ENCODE data around the gene DOCK11.
A peak's percentile ranks its signal among the peaks of the same experiment; 100 is the strongest.
"Not testable (repeated sequence)": the region's sequence is repeated elsewhere in the genome, so short reads cannot be mapped to it uniquely, and the experiment has no call there.

Gene DOCK11

DNA sequence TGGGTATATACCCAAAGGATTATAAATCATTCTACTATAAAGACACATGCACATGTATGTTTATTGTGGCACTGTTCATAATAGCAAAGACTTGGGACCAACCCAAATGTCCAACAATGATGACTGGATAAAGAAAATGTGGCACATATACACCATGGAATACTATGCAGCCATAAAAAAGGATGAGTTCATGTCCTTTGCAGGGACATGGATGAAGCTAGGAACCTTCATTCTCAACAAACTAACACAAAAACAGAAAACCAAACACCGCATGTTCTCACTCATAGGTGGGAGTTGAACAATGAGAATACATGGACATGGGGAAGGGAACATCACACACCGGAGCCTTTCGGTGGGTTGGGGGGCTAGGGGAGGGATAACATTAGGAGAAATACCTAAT is 87.3 kb downstream of the DOCK11 start:
- H3K4me3 ChIP-seq (ENCODE audit: low read depth in 1 of 2, low read length in 2 of 2); H3K4me1 ChIP-seq (ENCODE audit: control insufficient read depth in 1 of 2, insufficient read depth in 2 of 2, low read length in 2 of 2); H3K9me3 ChIP-seq (ENCODE audit: control insufficient read depth in 1 of 2, low read length in 2 of 2); H3K27ac ChIP-seq (ENCODE audit: low read length); H3K27me3 ChIP-seq (ENCODE audit: low read depth, low read length): not testable (repeated sequence)
- H3K36me3 ChIP-seq (ENCODE audit: control insufficient read depth in 1 of 2, insufficient read depth in 2 of 2, low read length in 2 of 2) = peaks cover 13 to 16% of the 10 kb centered on the region in 2 donors

DNA sequence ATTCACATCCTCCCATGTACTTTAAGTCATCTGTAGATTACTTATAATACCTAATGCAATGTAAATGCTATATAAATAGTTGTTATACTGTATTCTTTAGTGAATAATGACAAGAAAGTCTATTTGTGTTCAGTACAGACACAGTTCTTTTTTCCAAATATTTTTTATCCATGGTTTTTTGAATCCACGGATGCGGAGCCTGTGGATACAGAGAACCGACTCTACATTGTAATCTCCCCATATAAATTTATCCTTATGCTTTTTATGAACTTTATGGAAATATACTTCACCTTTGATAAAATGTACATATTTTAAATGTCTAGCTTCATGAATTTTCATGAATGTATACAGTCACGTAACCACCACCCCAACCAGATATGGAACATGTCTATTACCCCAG is 88.2 kb downstream of the DOCK11 start:
- Histone ChIP-seq H3K27ac (ENCODE audit: low read length) (no peak overlapping the region), H3K4me3 (ENCODE audit: low read depth in 1 of 2, low read length in 2 of 2) (no peak overlapping the region), H3K36me3 (ENCODE audit: control insufficient read depth in 1 of 2, insufficient read depth in 2 of 2, low read length in 2 of 2) (peaks cover 16 to 18% of the 10 kb centered on the region in 2 donors), H3K4me1 (ENCODE audit: control insufficient read depth in 1 of 2, insufficient read depth in 2 of 2, low read length in 2 of 2) (no peaks in the 10 kb centered on the region), H3K9me3 (ENCODE audit: control insufficient read depth in 1 of 2, low read length in 2 of 2) (no peaks in the 10 kb centered on the region), H3K27me3 (ENCODE audit: low read depth, low read length) (no peaks in the 10 kb centered on the region)

DNA sequence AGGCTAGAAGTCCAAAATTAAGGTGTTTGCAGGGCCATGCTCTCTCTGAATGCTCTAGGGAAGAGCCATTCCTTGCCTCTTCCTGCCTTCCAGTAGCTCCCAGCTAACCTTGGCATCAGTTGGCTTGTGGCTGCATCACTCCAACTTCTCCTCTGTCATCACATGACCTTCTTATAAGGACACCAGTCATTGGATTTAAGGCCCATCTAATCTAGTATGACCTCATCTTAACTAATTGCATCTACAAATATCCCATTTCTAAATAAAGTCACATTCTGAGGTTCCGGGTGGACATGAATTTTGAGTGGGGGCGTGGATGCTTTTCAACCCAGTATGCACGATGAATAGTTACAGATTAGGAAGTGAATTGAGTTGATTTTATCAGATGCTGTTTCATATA is 89.7 kb downstream of the DOCK11 start:
- peaks cover 13% of the 10 kb centered on the region in 2 donors for H3K36me3 ChIP-seq (ENCODE audit: control insufficient read depth in 1 of 2, insufficient read depth in 2 of 2, low read length in 2 of 2)
- H3K9me3 ChIP-seq (ENCODE audit: control insufficient read depth in 1 of 2, low read length in 2 of 2) = no peaks in the 10 kb centered on the region
- H3K27ac ChIP-seq (ENCODE audit: low read length) = no peak overlapping the region
- no peaks in the 10 kb centered on the region for H3K4me1 ChIP-seq (ENCODE audit: control insufficient read depth in 1 of 2, insufficient read depth in 2 of 2, low read length in 2 of 2)
- H3K4me3 ChIP-seq (ENCODE audit: low read depth in 1 of 2, low read length in 2 of 2) = no peak overlapping the region
- no peaks in the 10 kb centered on the region for H3K27me3 ChIP-seq (ENCODE audit: low read depth, low read length)

DNA sequence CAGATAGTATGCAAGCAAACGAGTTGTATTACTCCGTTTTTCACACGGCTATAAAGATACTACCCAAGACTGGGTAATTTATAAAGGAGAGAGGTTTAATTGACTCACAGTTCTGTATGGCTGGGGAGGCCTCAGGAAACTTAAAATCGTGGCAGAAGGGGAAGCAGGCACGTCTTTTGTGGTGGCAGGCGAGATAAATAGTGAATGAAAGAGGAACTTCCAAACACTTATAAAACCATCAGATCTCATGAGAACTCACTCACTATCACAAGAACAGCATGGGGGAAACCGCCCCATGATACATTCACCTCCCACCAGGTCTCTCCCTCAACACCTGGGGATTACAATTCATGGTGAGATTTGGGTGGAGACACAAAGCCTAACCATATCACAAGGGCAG is 90.6 kb downstream of the DOCK11 start:
- H3K36me3 ChIP-seq (ENCODE audit: control insufficient read depth in 1 of 2, insufficient read depth in 2 of 2, low read length in 2 of 2) = peaks cover 13 to 18% of the 10 kb centered on the region in 2 donors

DNA sequence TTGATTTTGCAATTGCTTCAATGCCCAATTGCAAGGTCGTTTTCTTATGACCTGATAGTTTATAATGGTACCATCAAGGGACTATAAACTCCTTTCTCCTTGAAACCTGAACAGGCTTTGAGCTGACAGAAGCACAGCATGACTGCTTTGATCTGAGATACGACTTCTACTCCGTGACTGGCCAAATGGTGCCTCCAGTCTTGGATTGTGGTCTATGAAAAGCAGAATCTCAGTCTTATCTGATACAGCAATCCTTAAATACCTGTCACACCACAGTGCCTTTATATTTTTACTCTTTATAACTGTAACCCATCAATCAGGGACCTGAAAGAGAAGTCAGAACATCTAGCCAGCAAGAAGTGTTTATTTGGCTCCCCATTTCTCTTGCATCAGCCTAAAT is 93.1 kb downstream of the DOCK11 start:
- no peak overlapping the region for H3K27ac ChIP-seq (ENCODE audit: low read length)
- no peak overlapping the region for H3K4me3 ChIP-seq (ENCODE audit: low read depth in 1 of 2, low read length in 2 of 2)
- no peaks in the 10 kb centered on the region for H3K9me3 ChIP-seq (ENCODE audit: control insufficient read depth in 1 of 2, low read length in 2 of 2)
- H3K27me3 ChIP-seq (ENCODE audit: low read depth, low read length) = no peaks in the 10 kb centered on the region
- H3K36me3 ChIP-seq (ENCODE audit: control insufficient read depth in 1 of 2, insufficient read depth in 2 of 2, low read length in 2 of 2) = peaks cover 13 to 18% of the 10 kb centered on the region in 2 donors
- H3K4me1 ChIP-seq (ENCODE audit: control insufficient read depth in 1 of 2, insufficient read depth in 2 of 2, low read length in 2 of 2) = no peaks in the 10 kb centered on the region

More for the DNA sequence above, 90.6 kb downstream of the DOCK11 start:
- not testable (repeated sequence) for H3K27me3 ChIP-seq (ENCODE audit: low read depth, low read length); H3K9me3 ChIP-seq (ENCODE audit: control insufficient read depth in 1 of 2, low read length in 2 of 2); H3K27ac ChIP-seq (ENCODE audit: low read length); H3K4me1 ChIP-seq (ENCODE audit: control insufficient read depth in 1 of 2, insufficient read depth in 2 of 2, low read length in 2 of 2); H3K4me3 ChIP-seq (ENCODE audit: low read depth in 1 of 2, low read length in 2 of 2)

DNA sequence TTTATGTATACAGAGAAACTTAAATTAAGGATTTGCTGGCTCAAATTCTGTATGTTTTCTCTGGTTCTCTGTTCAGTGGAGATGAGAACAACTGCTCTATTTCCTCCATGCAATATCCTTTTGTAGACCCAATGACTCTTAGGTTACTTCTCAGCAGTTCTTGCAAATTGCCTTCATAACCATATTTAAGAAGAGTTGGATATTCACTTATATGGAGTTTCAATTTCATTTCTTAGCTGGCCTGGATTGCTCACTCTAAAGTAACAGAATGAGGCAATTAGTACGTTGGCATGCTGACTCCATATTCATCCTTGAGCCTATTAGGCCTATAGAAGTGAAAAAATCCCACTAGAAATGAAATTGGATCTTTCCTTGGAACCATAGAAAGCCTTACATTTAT is 93.6 kb downstream of the DOCK11 start:
- H3K9me3 ChIP-seq (ENCODE audit: control insufficient read depth in 1 of 2, low read length in 2 of 2) = no peaks in the 10 kb centered on the region
- H3K27me3 ChIP-seq (ENCODE audit: low read depth, low read length) = no peaks in the 10 kb centered on the region

DNA sequence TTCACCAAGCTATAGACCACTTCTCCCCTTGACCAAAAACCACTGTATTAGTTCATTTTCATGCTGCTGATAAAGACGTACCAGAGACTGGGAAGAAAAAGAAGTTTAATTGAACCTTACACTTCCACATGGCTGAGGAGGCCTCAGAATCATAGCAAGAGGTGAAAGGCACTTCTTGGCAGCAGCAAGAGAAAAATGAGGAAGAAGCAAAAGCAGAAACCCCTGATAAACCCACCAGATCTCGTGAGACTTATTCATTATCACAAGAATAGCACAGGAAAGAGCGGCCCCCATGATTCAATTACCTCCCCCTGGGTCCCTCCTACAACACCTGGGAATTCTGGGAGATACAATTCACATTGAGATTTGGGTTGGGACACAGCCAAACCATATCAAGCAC is 97.8 kb downstream of the DOCK11 start:
- peaks cover 0 to 6% of the 10 kb centered on the region in 2 donors for H3K36me3 ChIP-seq (ENCODE audit: control insufficient read depth in 1 of 2, insufficient read depth in 2 of 2, low read length in 2 of 2)
- H3K27me3 ChIP-seq (ENCODE audit: low read depth, low read length) = no peaks in the 10 kb centered on the region
- no peak overlapping the region for H3K4me3 ChIP-seq (ENCODE audit: low read depth in 1 of 2, low read length in 2 of 2)
- H3K4me1 ChIP-seq (ENCODE audit: control insufficient read depth in 1 of 2, insufficient read depth in 2 of 2, low read length in 2 of 2) = peaks cover 3 to 5% of the 10 kb centered on the region in 2 donors
- no peak overlapping the region for H3K27ac ChIP-seq (ENCODE audit: low read length)
- no peaks in the 10 kb centered on the region for H3K9me3 ChIP-seq (ENCODE audit: control insufficient read depth in 1 of 2, low read length in 2 of 2)

More for the DNA sequence above, 93.6 kb downstream of the DOCK11 start:
- Histone ChIP-seq H3K4me3 (ENCODE audit: low read depth in 1 of 2, low read length in 2 of 2) (no peak overlapping the region), H3K36me3 (ENCODE audit: control insufficient read depth in 1 of 2, insufficient read depth in 2 of 2, low read length in 2 of 2) (peaks cover 13 to 18% of the 10 kb centered on the region in 2 donors), H3K4me1 (ENCODE audit: control insufficient read depth in 1 of 2, insufficient read depth in 2 of 2, low read length in 2 of 2) (no peaks in the 10 kb centered on the region), H3K27ac (ENCODE audit: low read length) (no peak overlapping the region)

DNA sequence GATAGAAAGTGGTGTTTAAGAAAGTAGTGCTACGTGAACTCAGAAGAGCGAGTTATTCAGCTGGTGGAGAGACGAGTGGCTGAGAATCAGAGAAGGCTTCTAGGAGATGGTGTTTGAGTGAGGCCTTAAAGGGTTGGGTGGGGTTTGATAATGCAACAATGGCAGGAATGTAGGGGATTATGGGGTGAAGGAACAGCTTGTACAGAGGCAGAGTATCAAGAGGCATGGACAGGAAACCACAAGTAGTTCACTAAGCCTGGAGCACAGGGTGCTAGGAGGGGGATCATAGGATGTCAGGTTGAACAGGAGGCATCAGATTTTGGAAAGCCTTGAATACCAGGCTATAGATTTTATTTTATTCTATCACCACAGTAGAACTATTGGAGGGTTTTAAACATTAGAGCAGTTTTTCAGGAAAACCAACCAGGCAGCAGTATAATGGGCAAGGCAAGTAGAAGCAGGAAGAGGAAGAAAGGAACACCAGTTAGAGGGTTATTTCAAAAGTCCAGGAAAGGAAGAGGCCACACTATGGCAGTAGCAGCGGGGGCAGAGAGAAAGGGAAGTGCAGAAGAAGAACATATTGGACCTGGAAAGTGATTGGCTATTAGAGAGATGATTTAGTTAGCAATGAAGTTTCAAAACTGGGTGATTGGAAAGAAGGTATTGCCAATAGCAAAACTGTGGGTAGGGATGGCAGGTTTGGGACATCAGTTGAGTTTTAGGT is 99.2 kb downstream of the DOCK11 start:
- no peak overlapping the region for H3K27ac ChIP-seq (ENCODE audit: low read length)
- no peaks in the 10 kb centered on the region for H3K27me3 ChIP-seq (ENCODE audit: low read depth, low read length)
- H3K36me3 ChIP-seq (ENCODE audit: control insufficient read depth in 1 of 2, insufficient read depth in 2 of 2, low read length in 2 of 2) = peaks cover 0 to 5% of the 10 kb centered on the region in 2 donors
- H3K4me3 ChIP-seq (ENCODE audit: low read depth in 1 of 2, low read length in 2 of 2) = no peak overlapping the region
- peaks cover 3 to 5% of the 10 kb centered on the region in 2 donors for H3K4me1 ChIP-seq (ENCODE audit: control insufficient read depth in 1 of 2, insufficient read depth in 2 of 2, low read length in 2 of 2)
- H3K9me3 ChIP-seq (ENCODE audit: control insufficient read depth in 1 of 2, low read length in 2 of 2) = no peaks in the 10 kb centered on the region

DNA sequence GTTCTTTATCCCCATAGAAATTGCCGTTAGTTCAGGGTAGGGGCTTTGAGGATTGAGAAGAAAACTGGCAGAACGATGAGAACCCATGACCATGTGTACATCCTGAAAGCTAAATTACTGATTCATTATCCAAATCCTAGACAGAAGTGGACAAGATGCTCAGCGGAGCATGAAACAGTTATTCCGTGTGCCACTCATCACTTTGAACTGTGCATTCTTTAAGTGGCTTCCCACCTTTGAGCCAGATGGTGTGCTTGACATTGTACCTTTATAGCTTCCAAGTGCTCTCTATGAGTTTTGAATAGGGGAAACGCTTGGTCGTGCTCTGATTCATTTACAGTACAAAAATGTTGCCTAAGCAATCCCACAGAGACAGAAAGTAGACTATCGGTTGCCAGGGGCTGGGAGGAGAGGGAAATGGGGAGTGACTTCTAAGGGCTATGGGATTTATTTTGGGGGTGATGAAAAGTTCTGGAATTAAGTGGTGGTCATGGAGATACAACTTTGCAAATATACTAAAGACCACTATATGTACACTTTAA is 100.0 kb downstream of the DOCK11 start:
- no peaks in the 10 kb centered on the region for H3K9me3 ChIP-seq (ENCODE audit: control insufficient read depth in 1 of 2, low read length in 2 of 2)
- H3K27me3 ChIP-seq (ENCODE audit: low read depth, low read length) = no peaks in the 10 kb centered on the region
- H3K27ac ChIP-seq (ENCODE audit: low read length) = no peak overlapping the region
- peaks cover 3 to 5% of the 10 kb centered on the region in 2 donors for H3K4me1 ChIP-seq (ENCODE audit: control insufficient read depth in 1 of 2, insufficient read depth in 2 of 2, low read length in 2 of 2)
- no peak overlapping the region for H3K4me3 ChIP-seq (ENCODE audit: low read depth in 1 of 2, low read length in 2 of 2)
- H3K36me3 ChIP-seq (ENCODE audit: control insufficient read depth in 1 of 2, insufficient read depth in 2 of 2, low read length in 2 of 2) = peaks cover 0 to 5% of the 10 kb centered on the region in 2 donors

DNA sequence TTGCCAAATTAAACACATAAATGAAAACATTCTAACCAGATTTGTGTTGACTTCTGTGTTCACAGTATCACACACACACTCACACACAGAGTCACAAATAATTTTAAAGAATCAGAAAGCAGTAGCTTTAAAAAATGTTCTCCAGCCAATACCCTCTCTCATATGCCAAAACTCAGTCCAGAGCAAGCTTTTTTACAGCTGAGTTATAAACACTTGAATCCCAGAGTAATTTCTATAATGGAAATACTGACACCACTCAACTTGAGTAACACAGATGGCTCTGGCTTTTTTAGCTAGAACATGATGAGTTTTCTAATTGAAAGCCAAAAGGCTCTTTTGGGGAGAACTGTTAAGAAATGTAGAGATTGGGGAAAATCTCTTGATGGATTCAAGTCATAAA is 100.8 kb downstream of the DOCK11 start:
- Histone ChIP-seq H3K9me3 (ENCODE audit: control insufficient read depth in 1 of 2, low read length in 2 of 2) (no peaks in the 10 kb centered on the region), H3K4me1 (ENCODE audit: control insufficient read depth in 1 of 2, insufficient read depth in 2 of 2, low read length in 2 of 2) (peaks cover 3 to 5% of the 10 kb centered on the region in 2 donors), H3K4me3 (ENCODE audit: low read depth in 1 of 2, low read length in 2 of 2) (no peak overlapping the region), H3K36me3 (ENCODE audit: control insufficient read depth in 1 of 2, insufficient read depth in 2 of 2, low read length in 2 of 2) (no peaks in the 10 kb centered on the region), H3K27me3 (ENCODE audit: low read depth, low read length) (no peaks in the 10 kb centered on the region), H3K27ac (ENCODE audit: low read length) (peak overlapping the region; percentile 21)

DNA sequence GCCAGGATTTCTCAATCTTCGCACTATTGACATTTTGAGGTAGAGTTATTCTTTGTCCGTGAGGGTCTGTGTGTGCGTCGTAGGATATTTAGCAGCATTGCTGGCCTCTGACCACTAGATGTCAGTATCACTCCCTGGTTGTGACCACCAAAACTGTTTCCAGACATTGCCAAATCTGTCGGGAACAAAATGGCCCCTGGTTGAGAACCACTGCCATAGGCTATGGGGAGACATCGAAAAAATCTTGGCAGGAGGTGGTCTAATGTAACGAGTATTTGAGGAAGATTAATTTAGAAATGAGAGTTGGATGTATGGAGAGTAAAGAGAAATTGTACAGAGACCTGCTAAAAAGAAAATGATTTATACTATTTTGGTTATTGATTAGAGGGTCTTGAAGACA is 108.4 kb downstream of the DOCK11 start:
- Histone ChIP-seq H3K27ac (ENCODE audit: low read length) (peak overlapping the region; percentile 31), H3K4me1 (ENCODE audit: control insufficient read depth in 1 of 2, insufficient read depth in 2 of 2, low read length in 2 of 2) (peaks cover 0 to 3% of the 10 kb centered on the region in 2 donors), H3K36me3 (ENCODE audit: control insufficient read depth in 1 of 2, insufficient read depth in 2 of 2, low read length in 2 of 2) (peaks cover 5 to 10% of the 10 kb centered on the region in 2 donors), H3K27me3 (ENCODE audit: low read depth, low read length) (no peaks in the 10 kb centered on the region), H3K9me3 (ENCODE audit: control insufficient read depth in 1 of 2, low read length in 2 of 2) (no peaks in the 10 kb centered on the region), H3K4me3 (ENCODE audit: low read depth in 1 of 2, low read length in 2 of 2) (no peak overlapping the region)

DNA sequence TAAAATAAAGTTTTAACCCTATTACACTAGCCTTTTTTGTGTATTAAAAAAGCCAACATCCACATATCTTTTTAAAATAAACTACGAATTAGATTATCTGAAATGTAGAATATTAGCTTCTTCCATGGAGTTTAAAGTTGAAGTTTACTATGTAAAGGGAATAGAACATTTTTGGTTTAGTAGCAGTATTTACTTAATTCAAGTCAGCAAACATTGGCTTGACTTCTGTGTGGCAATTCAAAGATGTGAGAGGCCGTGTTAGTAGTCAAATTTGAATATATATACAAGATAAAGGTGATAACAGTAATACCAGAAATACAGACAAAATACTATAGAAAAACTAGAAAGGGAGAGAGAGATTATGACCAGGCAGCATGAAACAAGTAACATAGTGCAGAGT is 116.7 kb downstream of the DOCK11 start:
- Histone ChIP-seq H3K27ac (ENCODE audit: low read length) (no peak overlapping the region), H3K27me3 (ENCODE audit: low read depth, low read length) (no peaks in the 10 kb centered on the region), H3K9me3 (ENCODE audit: control insufficient read depth in 1 of 2, low read length in 2 of 2) (no peaks in the 10 kb centered on the region), H3K4me1 (ENCODE audit: control insufficient read depth in 1 of 2, insufficient read depth in 2 of 2, low read length in 2 of 2) (no peaks in the 10 kb centered on the region), H3K36me3 (ENCODE audit: control insufficient read depth in 1 of 2, insufficient read depth in 2 of 2, low read length in 2 of 2) (peaks cover 18 to 21% of the 10 kb centered on the region in 2 donors), H3K4me3 (ENCODE audit: low read depth in 1 of 2, low read length in 2 of 2) (no peak overlapping the region)
